HepG2 (cell line): ENCODE measurements around the gene NELFB. TPM values are rescaled to one million over a fixed set of nuclear protein-coding genes. Genes with fewer than 3 reads are reported as not detected.

Experiments used
- AHDC1 ChIP-seq: sonication (generic); formaldehyde crosslinking; IDR thresholded peaks from 2 replicates; pipeline ENCODE4 v1.5.1; 2020; ENCODE audit warnings: mild to moderate bottlenecking, missing genetic modification reagents, borderline replicate concordance
- ARNT2 ChIP-seq: sonication (generic); formaldehyde crosslinking; IDR thresholded peaks from 2 replicates; pipeline ENCODE4 v1.8.0; 2022; ENCODE audit warnings: mild to moderate bottlenecking, low read depth, missing genetic modification reagents, moderate library complexity
- ETV5 ChIP-seq: IDR thresholded peaks from 2 replicates; pipeline ENCODE4 v1.6.1; 2018; ENCODE audit warnings: missing biosample characterization, missing genetic modification reagents, inconsistent platforms, borderline replicate concordance
- GATAD2A ChIP-seq: IDR thresholded peaks from 2 replicates; pipeline ENCODE4 v1.6.1; 2016
- KAT8 ChIP-seq: IDR thresholded peaks from 2 replicates; pipeline ENCODE4 v1.6.1; 2016; ENCODE audit warnings: missing genetic modification reagents, missing compliant biosample characterization
- KIAA2018 ChIP-seq: sonication (generic); formaldehyde crosslinking; IDR thresholded peaks from 2 replicates; pipeline ENCODE4 v1.5.0; 2020; ENCODE audit warnings: mild to moderate bottlenecking, missing genetic modification reagents, borderline replicate concordance
- MATR3 ChIP-seq: sonication (generic); formaldehyde crosslinking; IDR thresholded peaks from 2 replicates; pipeline ENCODE4 v1.4.0; 2020; ENCODE audit warnings: missing genetic modification reagents
- MTA1 ChIP-seq: sonication (generic); formaldehyde crosslinking; IDR thresholded peaks from 2 replicates; pipeline ENCODE4 v1.4.0; 2020; ENCODE audit warnings: missing genetic modification reagents, mild to moderate bottlenecking, borderline replicate concordance
- MXD1 ChIP-seq: sonication (generic); formaldehyde crosslinking; IDR thresholded peaks from 2 replicates; pipeline ENCODE4 v1.4.0; 2020; ENCODE audit warnings: mild to moderate bottlenecking, missing genetic modification reagents
- NCOA2 ChIP-seq: sonication (generic); formaldehyde crosslinking; IDR thresholded peaks from 2 replicates; pipeline ENCODE4 v1.8.0; 2022; ENCODE audit warnings: inconsistent platforms
- ZXDC ChIP-seq: sonication (generic); formaldehyde crosslinking; IDR thresholded peaks from 2 replicates; pipeline ENCODE4 v1.5.0; 2020; ENCODE audit warnings: mild to moderate bottlenecking, missing genetic modification reagents
- polyA plus RNA-seq, 8 experiments: library from polyadenylated mRNA; depleted of rRNA in 3 of 8; stranded (reverse) in 7 of 8; unstranded in 1 of 8; fragments of >200 nt; fragmentation: Illumina TruSeq in 4 of 8; extraction: Trizol in 4 of 8; gene quantifications; 2 replicates each; pipeline versions ENCODE4 v1.2.1 to v1.2.3, GENCODE V29; 2011 to 2016; ENCODE audit warnings: low read depth in 4 of 8, missing spikeins in 1 of 8, mixed read lengths in 1 of 8; ENCODE audit not compliant: insufficient read depth in 1 of 8
- total RNA-seq, 5 experiments: library from RNA; depleted of rRNA; stranded (reverse); fragments of >200 nt; fragmentation: Illumina TruSeq; extraction: Trizol; gene quantifications; 2 replicates each; pipeline ENCODE4 v1.2.3, GENCODE V29; 2016; ENCODE audit warnings: low read depth in 1 of 5

Gene NELFB
- total and polyA plus RNA-seq, 2 of the 13 experiments (the other 11 are each of a cell fraction or from before 2014, with no cell fraction given), result 26.5 to 45.8 TPM

GRCh38 chr9:137240841-137241489 is 14.2 kb upstream of the NELFB start, which contains the start of gene TUBB4B (continued):
- TF ChIP-seq AHDC1 (no peak), ETV5 (CRISPR knock-in tag) (peak; percentile 31; the same call in 1 of the 2 replicates), KIAA2018 (no peak), ARNT2 (CRISPR knock-in tag) (peak; percentile 5; the same call in 1 of the 2 replicates), MATR3 (CRISPR knock-in tag) (no peak), KAT8 (peak; percentile 52; the same call in 1 of the 2 replicates), NCOA2 (CRISPR knock-in tag) (peak; percentile 68; the same call in 1 of the 2 replicates), MXD1 (CRISPR knock-in tag) (no peak; the same call in 1 of the 2 replicates), ZXDC (CRISPR knock-in tag) (peak; percentile 52; the same call in 1 of the 2 replicates), GATAD2A (CRISPR knock-in tag) (0 out of 2 replicates have a peak, but pooled peaks have one; percentile 13), MTA1 (CRISPR knock-in tag) (no peak)
